Uterus (tissue), 2 donors: ENCODE results near the gene GPR65.

Experiments
- CTCF ChIP-seq, 4 experiments: fragments of 200-600 bp in 2 of 4; fragments of 450-650 bp in 2 of 4; sonication (generic) in 2 of 4; IDR thresholded peaks; one replicate each; pipeline ENCODE4 v1.5.1; 2016 to 2019; ENCODE audit warnings: antibody characterized with exemption in 4 of 4, mild to moderate bottlenecking in 2 of 4, moderate library complexity in 1 of 4
- POLR2A ChIP-seq, 2 donors: fragments of 450-650 bp; IDR thresholded peaks; one replicate each; pipeline ENCODE4 v1.6.1; 2016; ENCODE audit warnings: antibody characterized with exemption in 2 of 2, mild to moderate bottlenecking in 1 of 2, moderate library complexity in 1 of 2

- no peak for TF ChIP-seq CTCF (IDR thresholded peaks at IDR 0.05)
- TF ChIP-seq POLR2A (IDR thresholded peaks at IDR 0.05) = no peak
Measured at GRCh38 chr14:88029500-88029899, 24.6 kb downstream of the GPR65 start.
